Lower lobe of right lung (tissue), 2 donors: Measurements from ENCODE around the gene FBXW12. TPM values are rescaled to one million over a fixed set of nuclear protein-coding genes. Genes with fewer than 3 reads are reported as not detected.

Experiments
- ATAC-seq, 2 donors: fragments of 200-7000 bp; cut with Tn5 transposase; one replicate each; pipeline ENCODE4 v1.9.1; 2020 to 2022; ENCODE audit warnings: mild to moderate bottlenecking in 2 of 2, moderate library complexity in 2 of 2
- DNase-seq: peaks from one replicate; pipeline ENCODE4 v3.0.0-alpha.2; 2020
- H3K27ac ChIP-seq: fragments of 200-600 bp; one replicate; pipeline ENCODE4 v1.8.0; 2022
- H3K27me3 ChIP-seq: fragments of 200-600 bp; one replicate; pipeline ENCODE4 v1.8.0; 2022; ENCODE audit warnings: low read depth
- H3K36me3 ChIP-seq: fragments of 200-600 bp; one replicate; pipeline ENCODE4 v1.8.0; 2022; ENCODE audit warnings: mild to moderate bottlenecking
- H3K4me1 ChIP-seq: fragments of 200-600 bp; one replicate; pipeline ENCODE4 v1.8.0; 2022
- H3K4me3 ChIP-seq: fragments of 200-600 bp; one replicate; pipeline ENCODE4 v1.8.0; 2022; ENCODE audit warnings: mild to moderate bottlenecking
- H3K9me3 ChIP-seq: fragments of 200-600 bp; one replicate; pipeline ENCODE4 v1.8.0; 2022
- CTCF ChIP-seq: fragments of 200-600 bp; IDR thresholded peaks from one replicate; pipeline ENCODE4 v1.8.0; 2022; ENCODE audit warnings: antibody characterized with exemption, mild to moderate bottlenecking
- intact Hi-C: fragments of 100-400 bp; cut with DNase I; formaldehyde crosslinking; loops from one replicate; pipeline ENCODE4 v1.11.0; 2022
- total RNA-seq: library from RNA; stranded (reverse); fragmentation: NEBNext Ultra II Directional; extraction: Animal tissue kit (Norgen Biotek cat#: 25700); gene quantifications from one replicate; pipeline ENCODE4 v1.2.1, GENCODE V29; 2021
- donor health status: DM: no; HTN: yes; CAD: no; lungs with severe emphysema.

FBXW12 gene
- total RNA-seq, 1 donor from 2014 or later, result not detected

GRCh38 chr3:48436477-48436787 lies 64.4 kb downstream of the FBXW12 start:
- Histone ChIP-seq H3K27me3 (no peaks in the 10 kb centered on the region), H3K27ac (no peak overlapping the region), H3K4me3 (no peak overlapping the region), H3K9me3 (no peaks in the 10 kb centered on the region), H3K36me3 (peaks cover 16% of the 10 kb centered on the region), H3K4me1 (peaks cover 40% of the 10 kb centered on the region)
- no peak for TF ChIP-seq CTCF
- no peak for ATAC-seq
- intact Hi-C loops, result loop anchor here (5.0 kb wide), 1 partner anchor 34 kb away; no protein-coding TSS in a partner anchor
- no peak for DNase-seq

GRCh38 chr3:48436855-48437254 lies 64.8 kb downstream of the FBXW12 start:
- DNase-seq (no peak), ATAC-seq (no peak)
- TF ChIP-seq CTCF, result no peak
- H3K36me3 ChIP-seq, result peaks cover 20% of the 10 kb centered on the region
- H3K4me1 ChIP-seq, result peaks cover 44% of the 10 kb centered on the region
- no peaks in the 10 kb centered on the region for H3K9me3 ChIP-seq
- no peak overlapping the region for H3K27ac ChIP-seq
- no peaks in the 10 kb centered on the region for H3K27me3 ChIP-seq
- intact Hi-C loops, result loop anchor here (5.0 kb wide), 1 partner anchor 35 kb away; no protein-coding TSS in a partner anchor
- H3K4me3 ChIP-seq, result no peak overlapping the region

GRCh38 chr3:48437812-48438211 lies 65.8 kb downstream of the FBXW12 start:
- DNase-seq, result no peak

GRCh38 chr3:48439820-48440589 lies 68.0 kb downstream of the FBXW12 start, which contains the start of the genes CCDC51 and TMA7:
Gene CCDC51 (minus strand): TSS chr3:48440119. CDS start chr3:48435128, 4,991 bp downstream.
Gene TMA7 (plus strand): TSS chr3:48440257. CDS start chr3:48440297, 40 bp downstream.
- DNase-seq, result peak; percentile 99
- H3K4me3 ChIP-seq, result peak within 1 kb of the TSS; percentile 87
- ATAC-seq, result peak; percentile 98
- H3K27ac ChIP-seq, result peak within 1 kb of the TSS; percentile 98
- H3K36me3 ChIP-seq, result peaks cover 38% of the 10 kb centered on the region
- no peaks in the 10 kb centered on the region for H3K9me3 ChIP-seq
- TF ChIP-seq CTCF, result no peak
- peaks cover 31% of the 10 kb centered on the region for H3K4me1 ChIP-seq
- no peaks in the 10 kb centered on the region for H3K27me3 ChIP-seq
- intact Hi-C loops, result loop anchor here (5.0 kb wide), 1 partner anchor 38 kb away; no protein-coding TSS in a partner anchor

More at GRCh38 chr3:48437812-48438211, 65.8 kb downstream of the FBXW12 start:
- Histone ChIP-seq H3K27ac (no peak overlapping the region), H3K4me3 (no peak overlapping the region), H3K36me3 (peaks cover 22% of the 10 kb centered on the region), H3K9me3 (no peaks in the 10 kb centered on the region), H3K27me3 (no peaks in the 10 kb centered on the region), H3K4me1 (peaks cover 46% of the 10 kb centered on the region)
- no peak for TF ChIP-seq CTCF
- intact Hi-C loops, result loop anchor here (5.0 kb wide), 1 partner anchor 36 kb away; no protein-coding TSS in a partner anchor
- ATAC-seq, result no peak

GRCh38 chr3:48440590-48440958 lies 68.6 kb downstream of the FBXW12 start:
- Histone ChIP-seq H3K4me3 (peak overlapping the region; percentile 87), H3K4me1 (peaks cover 29% of the 10 kb centered on the region), H3K36me3 (peaks cover 39% of the 10 kb centered on the region), H3K27ac (peak overlapping the region; percentile 98), H3K9me3 (no peaks in the 10 kb centered on the region), H3K27me3 (no peaks in the 10 kb centered on the region)
- intact Hi-C loops, result no loop called here
- ATAC-seq (peak; percentile 0 to 24), DNase-seq (no peak)
- TF ChIP-seq CTCF, result no peak
